NK-92 treated with Interleukin-12 subunit alpha and Interleukin-12 subunit beta, amount 100 ng/mL, for 24 hours (cell line): ENCODE results near the gene PMM2.
"Not testable (repeated sequence)": the region's sequence is repeated elsewhere in the genome, so short reads cannot be mapped to it uniquely, and the experiment has no call there.

Source experiments
- DNase-seq: peaks from one replicate; lab custom pipeline; 2025; lab: John Stamatoyannopoulos, UW

PMM2 gene

DNA sequence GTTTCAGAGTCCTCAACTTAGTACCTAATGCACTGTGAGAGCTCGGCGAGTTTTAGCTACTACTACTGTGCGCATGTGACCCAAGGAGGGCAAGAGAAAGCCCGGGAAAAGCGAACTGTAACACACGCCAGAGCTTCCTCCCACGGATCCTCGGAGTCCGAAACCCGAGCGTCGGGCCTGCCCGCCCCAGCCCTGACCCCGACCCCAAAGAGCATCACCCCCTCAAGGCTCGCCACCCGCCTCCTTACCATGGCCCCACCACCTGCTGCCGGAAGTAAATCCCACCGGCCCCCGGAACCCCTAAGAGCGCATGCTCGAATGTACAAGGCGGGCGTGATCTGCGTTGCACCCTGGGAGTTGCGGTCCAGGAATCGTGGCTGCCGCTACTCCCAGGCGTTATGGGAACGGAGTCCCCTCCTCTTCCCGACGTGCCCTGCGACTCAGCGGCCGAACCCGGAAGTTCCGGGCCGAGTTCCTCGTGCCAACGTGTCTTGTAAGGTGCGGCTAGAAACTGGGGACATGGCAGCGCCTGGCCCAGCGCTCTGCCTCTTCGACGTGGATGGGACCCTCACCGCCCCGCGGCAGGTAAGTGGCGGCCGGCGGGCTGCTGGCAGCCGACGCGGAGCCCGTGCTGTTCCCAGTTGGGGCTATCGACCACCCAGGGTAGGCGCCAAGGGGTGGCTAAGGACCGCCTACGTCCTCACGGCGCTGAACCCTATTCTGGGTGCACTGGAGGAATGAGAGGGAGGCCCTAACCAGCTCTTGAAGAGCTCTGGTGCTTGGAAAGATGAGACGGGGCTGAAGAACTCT, at the start of gene PMM2, which contains the start of gene TMEM186:
TSS of gene PMM2 (plus strand) at position 476 of the 810 bp plus-strand sequence. CDS start at position 520, 44 bp downstream.
TSS of gene TMEM186 (minus strand) at position 276 of the 810 bp plus-strand sequence. CDS start at position 251, 25 bp downstream.
- peak; percentile 96 for DNase-seq

DNA sequence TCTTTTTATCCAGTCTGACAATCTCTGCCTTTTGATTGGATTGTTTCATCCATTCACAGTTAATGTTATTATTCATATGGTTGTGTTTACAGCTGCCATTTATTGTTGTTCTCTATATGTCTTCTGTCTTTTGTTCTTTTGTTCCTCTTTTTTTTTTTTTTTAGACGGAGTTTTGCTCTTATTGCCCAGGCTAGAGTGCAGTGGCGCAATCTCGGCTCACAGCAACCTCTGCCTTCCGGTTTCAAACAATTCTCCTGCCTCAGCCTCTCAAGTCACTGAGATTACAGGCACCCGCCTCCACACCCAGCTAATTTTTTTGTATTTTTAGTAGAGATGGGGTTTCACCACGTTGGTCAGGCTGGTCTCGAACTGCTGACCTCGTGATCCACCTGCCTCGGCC, 48.7 kb upstream of the PMM2 start:
- DNase-seq: not testable (repeated sequence)

- DNase-seq: no peak
Measured at GRCh38 chr16:8751481-8752311, 45.9 kb upstream of the PMM2 start.

- no peak for DNase-seq
Measured at GRCh38 chr16:8752706-8753105, 44.9 kb upstream of the PMM2 start.

- DNase-seq: no peak
Measured at GRCh38 chr16:8753416-8754054, 44.1 kb upstream of the PMM2 start.

- no peak for DNase-seq
Measured at GRCh38 chr16:8756755-8757154, 40.9 kb upstream of the PMM2 start.

DNA sequence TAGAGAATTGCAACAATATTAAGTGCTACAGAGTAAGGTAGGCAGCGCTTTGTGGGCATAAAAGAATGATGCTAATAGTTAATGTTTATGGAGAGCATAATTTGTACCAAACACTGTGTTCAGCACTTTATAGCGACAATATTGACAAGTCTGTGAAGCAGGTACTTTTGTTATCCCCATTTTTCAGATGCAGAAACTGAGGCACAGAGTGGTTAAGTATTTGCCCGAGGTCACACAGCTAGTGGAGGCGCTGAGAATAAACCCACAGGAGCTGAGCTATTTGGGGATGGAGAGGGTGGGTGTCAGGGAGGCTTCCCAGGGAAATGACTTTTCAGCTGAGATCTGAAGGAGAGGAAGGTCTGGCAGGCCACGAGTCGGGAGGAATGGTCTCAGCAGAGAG, 39.6 kb upstream of the PMM2 start:
- no peak for DNase-seq

DNA sequence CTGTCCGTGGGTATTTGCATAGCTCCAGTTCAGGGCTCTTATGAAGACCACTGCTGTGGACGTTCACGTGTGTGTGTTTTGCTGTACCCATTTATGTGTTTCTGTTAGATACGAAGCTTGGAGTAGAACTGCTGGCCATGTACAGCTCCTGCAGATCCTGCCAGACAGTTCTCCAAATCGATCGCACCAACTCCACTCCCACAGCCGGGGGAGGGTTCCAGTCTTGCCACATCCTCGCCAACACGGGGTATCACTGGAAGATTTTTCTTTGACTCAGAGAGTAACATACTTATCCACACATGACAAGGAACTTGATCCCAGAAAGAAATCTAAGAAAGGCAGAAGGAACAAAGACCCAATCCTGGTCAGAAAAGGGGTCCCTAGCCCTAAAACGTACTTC, 37.6 kb upstream of the PMM2 start:
- DNase-seq: no peak

GRCh38 chr16:8761078-8761477, 36.6 kb upstream of the PMM2 start:
- no peak for DNase-seq

DNA sequence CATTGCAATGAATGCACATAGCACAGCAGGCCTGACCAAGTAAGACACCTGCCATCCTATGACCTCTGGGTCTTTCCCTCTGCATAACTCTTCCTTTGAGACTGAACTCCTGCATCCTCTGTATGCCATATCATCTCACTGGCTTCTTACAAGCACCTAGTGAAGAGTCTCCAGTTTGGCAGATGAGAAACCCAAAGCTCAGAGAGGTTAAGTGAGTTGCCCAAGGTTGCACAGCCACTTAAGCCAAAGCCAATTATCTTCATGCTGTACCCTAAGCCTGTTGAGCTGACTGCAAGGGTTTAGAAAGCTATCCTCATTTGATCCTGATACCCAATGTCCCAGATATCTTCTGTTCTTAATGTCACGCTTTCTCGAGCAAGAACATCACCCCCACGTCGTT, 35.4 kb upstream of the PMM2 start:
- DNase-seq: no peak

DNA sequence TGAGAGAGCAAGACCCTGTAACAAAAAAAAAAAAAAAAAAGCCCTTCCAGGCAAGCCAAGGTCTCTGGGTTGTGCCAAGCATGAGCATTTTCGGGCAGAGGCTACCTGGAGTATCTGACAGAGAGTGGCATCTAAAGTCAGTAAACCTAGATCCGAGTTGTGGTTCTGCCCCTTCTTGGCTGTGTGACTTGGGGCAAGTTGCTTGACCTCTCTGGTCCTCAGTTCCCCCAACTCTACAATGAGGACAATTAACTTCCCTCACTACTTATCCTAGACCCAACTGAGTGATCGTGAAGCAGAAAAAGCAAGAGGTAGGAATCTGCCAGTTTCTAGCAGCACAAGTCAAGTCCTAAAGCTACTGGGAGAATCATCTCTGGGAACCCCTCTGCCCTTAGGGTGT, 34.6 kb upstream of the PMM2 start:
- no peak for DNase-seq

DNA sequence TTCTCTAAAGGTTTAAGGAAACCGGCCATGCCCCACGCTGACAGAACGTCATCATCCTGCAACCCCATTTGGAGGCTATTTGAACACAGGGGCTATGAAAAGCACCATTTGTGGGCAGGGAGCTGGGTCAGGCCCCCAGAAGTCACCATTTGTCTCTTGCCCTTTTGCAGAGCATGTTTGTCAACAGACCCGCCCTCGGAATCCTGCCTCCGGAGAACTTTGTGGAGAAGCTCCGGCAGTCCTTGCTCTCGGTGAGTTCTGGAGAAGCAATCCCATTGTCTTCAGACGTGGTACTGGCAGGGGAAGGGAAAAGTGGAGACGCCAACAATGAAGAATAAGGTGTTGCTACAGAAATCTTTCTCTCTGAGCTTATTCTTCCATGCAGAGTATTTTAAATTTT, 33.7 kb upstream of the PMM2 start:
- no peak for DNase-seq

GRCh38 chr16:8764525-8765250, 33.0 kb upstream of the PMM2 start:
- DNase-seq: no peak

- DNase-seq: no peak
Measured at GRCh38 chr16:8767176-8767575, 30.5 kb upstream of the PMM2 start.

DNA sequence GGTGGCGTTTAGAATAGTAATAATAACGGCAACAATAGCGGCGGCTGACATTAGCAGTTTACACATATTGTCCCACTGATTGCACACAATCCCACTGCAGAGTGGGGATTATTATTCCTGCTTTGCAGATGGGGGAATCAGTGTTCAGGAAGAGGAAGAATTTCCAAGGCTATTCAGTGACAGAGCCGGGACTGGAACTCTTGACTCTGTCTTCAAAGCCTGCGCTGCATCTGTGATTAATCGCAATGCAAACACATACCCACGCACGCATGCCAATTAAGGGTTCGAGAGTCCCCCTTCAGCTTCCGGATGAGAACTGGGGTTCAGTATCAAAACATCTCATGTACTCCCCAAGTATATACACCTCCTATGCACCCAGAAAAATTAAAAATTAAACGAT, 29.4 kb upstream of the PMM2 start:
- no peak for DNase-seq

DNA sequence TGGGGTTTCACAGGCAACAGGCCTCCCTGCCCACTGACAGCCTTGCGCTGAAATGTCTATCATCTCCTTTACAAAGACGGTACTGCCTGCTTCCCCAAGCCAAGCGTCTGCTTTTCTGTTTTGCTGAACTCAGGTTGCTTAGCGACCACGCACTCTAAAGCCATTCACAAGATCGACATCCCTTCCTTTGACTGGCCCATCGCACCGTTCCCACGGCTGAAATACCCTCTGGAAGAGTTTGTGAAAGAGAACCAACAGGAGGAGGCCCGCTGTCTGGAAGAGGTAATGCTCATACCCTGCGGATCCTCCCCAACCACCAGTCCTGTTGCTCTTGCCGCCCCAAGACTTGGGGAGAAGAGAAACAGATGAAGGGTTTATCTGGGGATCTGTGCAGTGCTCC, 28.9 kb upstream of the PMM2 start:
- DNase-seq: no peak

- DNase-seq: no peak
Measured at GRCh38 chr16:8773537-8773936, 24.1 kb upstream of the PMM2 start.

DNA sequence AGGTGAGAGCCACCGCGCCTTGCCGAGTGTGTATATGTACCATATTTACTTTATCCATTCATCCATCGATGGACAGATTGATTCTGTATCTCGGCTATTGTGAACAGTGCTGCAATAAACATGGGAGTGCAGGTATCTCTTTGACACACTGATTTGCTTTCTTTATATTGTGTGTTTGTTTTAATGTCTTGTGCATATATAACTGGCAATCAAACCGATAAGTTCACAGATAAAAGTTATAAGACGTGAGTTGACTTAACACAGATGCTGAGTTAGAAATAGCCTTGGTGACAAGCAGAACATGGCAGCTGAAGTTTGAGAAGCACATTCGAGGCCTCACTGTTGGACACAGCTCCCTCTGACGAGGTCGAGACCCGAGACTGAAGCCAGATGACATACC, 23.4 kb upstream of the PMM2 start:
- DNase-seq: no peak

DNA sequence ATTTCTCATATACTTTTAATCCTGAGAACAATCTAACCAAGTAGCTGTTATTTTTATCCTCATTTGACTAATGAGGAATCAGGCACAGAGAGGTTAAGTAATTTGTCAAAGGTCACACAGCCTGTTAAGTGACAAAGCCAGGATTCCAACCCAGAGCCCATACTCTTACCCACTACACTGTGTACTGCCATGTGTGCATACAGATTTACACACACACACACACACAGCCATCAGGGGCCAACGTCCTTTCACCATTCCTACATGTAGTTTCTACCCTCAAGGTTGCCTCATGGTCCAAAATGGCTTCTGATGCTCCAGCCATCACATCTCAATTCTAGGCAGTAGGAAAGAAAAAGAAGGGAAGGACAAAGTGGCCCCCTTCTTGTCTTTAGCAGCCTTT, 22.3 kb upstream of the PMM2 start:
- no peak for DNase-seq

DNA sequence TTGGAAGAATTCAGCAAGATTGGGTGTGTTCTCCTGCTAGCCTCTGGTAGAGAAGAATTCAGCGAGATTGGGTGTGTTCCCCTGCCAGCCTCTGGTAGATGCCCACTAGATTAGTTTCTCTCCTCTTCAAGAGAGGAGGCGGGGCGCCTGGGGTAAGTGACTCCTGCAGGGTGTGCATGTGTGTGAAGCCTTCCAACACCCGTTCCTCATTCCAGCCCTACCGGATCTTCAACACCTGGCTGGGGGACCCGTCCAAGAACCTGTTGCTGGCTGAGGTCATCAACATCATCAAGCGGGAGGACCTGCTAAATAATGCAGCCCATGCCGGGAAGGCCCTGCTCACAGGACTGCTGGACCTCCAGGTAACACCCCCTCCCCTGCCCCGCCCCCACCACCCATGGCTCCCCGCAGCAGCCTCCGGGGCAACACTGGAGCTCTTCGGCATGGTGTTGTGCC, 21.5 kb upstream of the PMM2 start:
- no peak for DNase-seq

- no peak for DNase-seq
Measured at GRCh38 chr16:8777217-8777616, 20.4 kb upstream of the PMM2 start.

DNA sequence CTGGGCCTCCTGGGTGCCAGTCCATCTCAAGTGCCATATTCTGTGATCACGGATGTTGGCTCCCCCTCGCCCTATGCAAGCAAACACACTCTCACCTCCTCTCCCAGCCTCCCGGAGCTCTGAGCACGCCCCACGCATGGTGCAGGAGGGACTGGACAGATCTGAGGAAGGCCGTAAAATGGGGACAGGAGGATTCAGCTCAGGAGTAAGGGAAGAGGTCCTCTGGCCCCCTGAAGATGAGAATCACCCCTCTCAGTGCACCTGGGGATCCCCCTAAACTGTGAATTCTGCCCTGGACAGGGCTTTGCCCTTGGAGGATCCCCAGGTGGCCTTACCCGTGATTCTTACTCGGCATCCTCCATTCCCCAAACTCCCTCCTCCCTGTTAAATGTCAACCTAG, 15.8 kb upstream of the PMM2 start:
- no peak for DNase-seq
